Measurements from ENCODE around the gene HCLS1.
A peak's percentile ranks its signal among the peaks of the same experiment; 100 is the strongest.
"Not testable (repeated sequence)": the region's sequence is repeated elsewhere in the genome, so short reads cannot be mapped to it uniquely, and the experiment has no call there.

Gene HCLS1

GRCh38 chr3:121660356-121661171, at the start of gene HCLS1:
Gene HCLS1, minus strand, starts transcription at chr3:121660903. Its CDS starts 2,556 bp downstream, at chr3:121658347.
- peak; percentile 50 for DNase-seq (ENCODE audit: low read depth in 2 of 2)

- no peak for DNase-seq (ENCODE audit: low read depth in 2 of 2)
Measured at GRCh38 chr3:121710347-121710746, 49.6 kb upstream of the HCLS1 start.

GRCh38 chr3:121707531-121708273, 47.0 kb upstream of the HCLS1 start:
- DNase-seq (ENCODE audit: low read depth in 2 of 2): no peak

GRCh38 chr3:121705541-121705940, 44.8 kb upstream of the HCLS1 start:
- DNase-seq (ENCODE audit: low read depth in 2 of 2): no peak

- no peak for DNase-seq (ENCODE audit: low read depth in 2 of 2)
Measured at GRCh38 chr3:121703973-121704372, 43.3 kb upstream of the HCLS1 start.

- DNase-seq (ENCODE audit: low read depth in 2 of 2): no peak
Measured at GRCh38 chr3:121698901-121699300, 38.2 kb upstream of the HCLS1 start.

- no peak for DNase-seq (ENCODE audit: low read depth in 2 of 2)
Measured at GRCh38 chr3:121698476-121698875, 37.8 kb upstream of the HCLS1 start.

- DNase-seq (ENCODE audit: low read depth in 2 of 2): no peak
Measured at GRCh38 chr3:121696186-121696585, 35.5 kb upstream of the HCLS1 start.

- DNase-seq (ENCODE audit: low read depth in 2 of 2): no peak
Measured at GRCh38 chr3:121692010-121692699, 31.5 kb upstream of the HCLS1 start.

- no peak for DNase-seq (ENCODE audit: low read depth in 2 of 2)
Measured at GRCh38 chr3:121690777-121691405, 30.2 kb upstream of the HCLS1 start.

- DNase-seq (ENCODE audit: low read depth in 2 of 2): not testable (repeated sequence)
Measured at GRCh38 chr3:121688747-121689146, 28.0 kb upstream of the HCLS1 start.

- DNase-seq (ENCODE audit: low read depth in 2 of 2): no peak
Measured at GRCh38 chr3:121681792-121682191, 21.1 kb upstream of the HCLS1 start.

GRCh38 chr3:121677141-121677540, 16.4 kb upstream of the HCLS1 start:
- no peak for DNase-seq (ENCODE audit: low read depth in 2 of 2)

- no peak for DNase-seq (ENCODE audit: low read depth in 2 of 2)
Measured at GRCh38 chr3:121670676-121671075, 10.0 kb upstream of the HCLS1 start.

- DNase-seq (ENCODE audit: low read depth in 2 of 2): no peak
Measured at GRCh38 chr3:121667333-121667732, 6.6 kb upstream of the HCLS1 start.

- no peak for DNase-seq (ENCODE audit: low read depth in 2 of 2)
Measured at GRCh38 chr3:121665488-121665887, 4.8 kb upstream of the HCLS1 start.

GRCh38 chr3:121663171-121663847, 2.6 kb upstream of the HCLS1 start:
- DNase-seq (ENCODE audit: low read depth in 2 of 2): no peak

- DNase-seq (ENCODE audit: low read depth in 2 of 2): no peak
Measured at GRCh38 chr3:121662742-121663141, 2.0 kb upstream of the HCLS1 start.

- DNase-seq (ENCODE audit: low read depth in 2 of 2): no peak
Measured at GRCh38 chr3:121661376-121661775, 673 bp upstream of the HCLS1 start.

- DNase-seq (ENCODE audit: low read depth in 2 of 2): no peak
Measured at GRCh38 chr3:121659586-121659985, 1.1 kb downstream of the HCLS1 start.

GRCh38 chr3:121658716-121659435, 1.8 kb downstream of the HCLS1 start:
- no peak for DNase-seq (ENCODE audit: low read depth in 2 of 2)
